Mononuclear cell (primary cell): ENCODE results near the gene KCTD5. TPM values are rescaled to one million over a fixed set of nuclear protein-coding genes. Genes with fewer than 3 reads are reported as not detected.
"Not testable (repeated sequence)": the region's sequence is repeated elsewhere in the genome, so short reads cannot be mapped to it uniquely, and the experiment has no call there.

Experiments
- H3K27me3 ChIP-seq: 2 replicates; pipeline ENCODE4 v1.6.0; 2011; ENCODE audit warnings: low read length, control low read depth; ENCODE audit not compliant: insufficient read depth
- H3K4me1 ChIP-seq: 2 replicates; pipeline ENCODE4 v1.5.1; 2011; ENCODE audit warnings: mild to moderate bottlenecking, low read length, control low read depth; ENCODE audit not compliant: insufficient read depth
- H3K4me3 ChIP-seq: 2 replicates; pipeline ENCODE4 v1.5.1; 2011; ENCODE audit warnings: mild to moderate bottlenecking, low read length, moderate library complexity
- H3K9me3 ChIP-seq: 2 replicates; pipeline ENCODE4 v1.5.1; 2011; ENCODE audit warnings: low read depth, mild to moderate bottlenecking, control low read depth, low read length
- total RNA-seq: library from RNA; depleted of rRNA; stranded (reverse); fragments of >200 nt; gene quantifications from one replicate; pipeline ENCODE4 v1.2.3, GENCODE V29; 2012

The KCTD5 gene
- total RNA-seq, 1 donor, result 17.7 TPM

- H3K9me3 ChIP-seq, result no peaks in the 10 kb centered on the region
- no peak overlapping the region for H3K4me3 ChIP-seq
- H3K4me1 ChIP-seq, result peaks cover 6% of the 10 kb centered on the region
- no peaks in the 10 kb centered on the region for H3K27me3 ChIP-seq
These were observed 35.3 kb downstream of the KCTD5 start for GRCh38 chr16:2717383-2718263.

- Histone ChIP-seq H3K9me3 (no peaks in the 10 kb centered on the region), H3K4me3 (no peak overlapping the region), H3K4me1 (peaks cover 6% of the 10 kb centered on the region), H3K27me3 (no peaks in the 10 kb centered on the region)
These were observed 37.2 kb downstream of the KCTD5 start for GRCh38 chr16:2719328-2720063.

GRCh38 chr16:2720064-2720457 lies 37.7 kb downstream of the KCTD5 start, which contains the start of gene PRSS27:
PRSS27 (minus strand) TSS chr16:2720224; CDS start chr16:2720160, 64 bp downstream.
- Histone ChIP-seq H3K9me3 (no peaks in the 10 kb centered on the region), H3K27me3 (no peaks in the 10 kb centered on the region), H3K4me1 (peaks cover 6% of the 10 kb centered on the region), H3K4me3 (peak within 1 kb of the TSS; percentile 53)

GRCh38 chr16:2720719-2721633 lies 38.7 kb downstream of the KCTD5 start:
- Histone ChIP-seq H3K4me1 (peaks cover 6% of the 10 kb centered on the region), H3K27me3 (no peaks in the 10 kb centered on the region), H3K4me3 (peak overlapping the region; percentile 53), H3K9me3 (no peaks in the 10 kb centered on the region)

- not testable (repeated sequence) for H3K4me3 ChIP-seq, H3K9me3 ChIP-seq, H3K4me1 ChIP-seq, H3K27me3 ChIP-seq
These were observed 39.4 kb downstream of the KCTD5 start for GRCh38 chr16:2721634-2722173.

GRCh38 chr16:2724088-2724676 lies 41.9 kb downstream of the KCTD5 start:
- Histone ChIP-seq H3K27me3 (no peaks in the 10 kb centered on the region), H3K4me1 (peaks cover 6% of the 10 kb centered on the region), H3K4me3 (no peak overlapping the region), H3K9me3 (no peaks in the 10 kb centered on the region)

GRCh38 chr16:2724816-2725348 lies 42.6 kb downstream of the KCTD5 start:
- H3K9me3 ChIP-seq, result no peaks in the 10 kb centered on the region
- no peaks in the 10 kb centered on the region for H3K27me3 ChIP-seq
- H3K4me3 ChIP-seq, result no peak overlapping the region
- peaks cover 6% of the 10 kb centered on the region for H3K4me1 ChIP-seq

GRCh38 chr16:2726923-2727322 lies 44.6 kb downstream of the KCTD5 start:
- H3K27me3 ChIP-seq, result no peaks in the 10 kb centered on the region
- peaks cover 1% of the 10 kb centered on the region for H3K4me1 ChIP-seq
- no peaks in the 10 kb centered on the region for H3K9me3 ChIP-seq
- H3K4me3 ChIP-seq, result no peak overlapping the region

- no peak overlapping the region for H3K4me3 ChIP-seq
- H3K27me3 ChIP-seq, result no peaks in the 10 kb centered on the region
- no peaks in the 10 kb centered on the region for H3K4me1 ChIP-seq
- H3K9me3 ChIP-seq, result no peaks in the 10 kb centered on the region
These were observed 45.7 kb downstream of the KCTD5 start for GRCh38 chr16:2728034-2728433.

- Histone ChIP-seq H3K9me3 (no peaks in the 10 kb centered on the region), H3K27me3 (no peaks in the 10 kb centered on the region), H3K4me1 (no peaks in the 10 kb centered on the region), H3K4me3 (no peak overlapping the region)
These were observed 52.7 kb downstream of the KCTD5 start for GRCh38 chr16:2734844-2735515.

GRCh38 chr16:2736476-2737237 lies 54.3 kb downstream of the KCTD5 start:
- Histone ChIP-seq H3K27me3 (no peaks in the 10 kb centered on the region), H3K4me1 (no peaks in the 10 kb centered on the region), H3K9me3 (no peaks in the 10 kb centered on the region), H3K4me3 (no peak overlapping the region)

GRCh38 chr16:2737238-2737605 lies 54.9 kb downstream of the KCTD5 start:
- no peaks in the 10 kb centered on the region for H3K27me3 ChIP-seq
- H3K4me3 ChIP-seq, result no peak overlapping the region
- H3K4me1 ChIP-seq, result no peaks in the 10 kb centered on the region
- H3K9me3 ChIP-seq, result no peaks in the 10 kb centered on the region

GRCh38 chr16:2737895-2738418 lies 55.6 kb downstream of the KCTD5 start:
- H3K4me3 ChIP-seq, result no peak overlapping the region
- no peaks in the 10 kb centered on the region for H3K9me3 ChIP-seq
- H3K27me3 ChIP-seq, result no peaks in the 10 kb centered on the region
- H3K4me1 ChIP-seq, result no peaks in the 10 kb centered on the region
